Measurements from ENCODE around the gene AMBP. TPM values are rescaled to one million over a fixed set of nuclear protein-coding genes. Genes with fewer than 3 reads are reported as not detected.

AMBP gene
- total RNA-seq = 3.1 TPM

GRCh38 chr9:114078021-114078780 lies at the start of gene AMBP:
AMBP (minus strand) TSS chr9:114078300; CDS start chr9:114078209, 91 bp downstream.

GRCh38 chr9:114098936-114099668 lies 21.0 kb upstream of the AMBP start, which contains the start of gene KIF12:
KIF12 (minus strand) TSS chr9:114099292; CDS start chr9:114099276, 16 bp downstream.

Other genes starting within 250 kb of the AMBP start
- 31.5 TPM for gene ZNF618, start 202.0 kb downstream of the AMBP start, total RNA-seq
- 101 TPM for gene KIF12, start 21.0 kb upstream of the AMBP start, total RNA-seq
- gene COL27A1, start 77.2 kb upstream of the AMBP start, total RNA-seq = 49.3 TPM
- gene ORM1, start 244.8 kb upstream of the AMBP start, total RNA-seq = 3.7 TPM